Suprapubic skin (tissue), 4 donors: ENCODE measurements around the gene RPS18. TPM values are rescaled to one million over a fixed set of nuclear protein-coding genes. Genes with fewer than 3 reads are reported as not detected.
"Not testable (repeated sequence)": the region's sequence is repeated elsewhere in the genome, so short reads cannot be mapped to it uniquely, and the experiment has no call there.

ENCODE experiments used
- DNase-seq, 2 donors: peaks; one replicate each; pipeline ENCODE4 v3.0.0-alpha.2; 2019; ENCODE audit warnings: low spot score in 2 of 2
- H3K27ac ChIP-seq: fragments of 200-600 bp; sonication (generic); one replicate; pipeline ENCODE4 v1.5.1; 2019
- H3K27me3 ChIP-seq: fragments of 200-600 bp; sonication (generic); one replicate; pipeline ENCODE4 v1.5.1; 2019
- H3K36me3 ChIP-seq: fragments of 200-600 bp; sonication (generic); one replicate; pipeline ENCODE4 v1.5.1; 2019
- H3K4me1 ChIP-seq: fragments of 200-600 bp; sonication (generic); one replicate; pipeline ENCODE4 v1.5.1; 2019
- H3K4me3 ChIP-seq: fragments of 200-600 bp; sonication (generic); one replicate; pipeline ENCODE4 v1.5.1; 2019; ENCODE audit warnings: mild to moderate bottlenecking
- H3K9me3 ChIP-seq: fragments of 200-600 bp; sonication (generic); one replicate; pipeline ENCODE4 v1.5.1; 2019
- CTCF ChIP-seq, 2 donors: fragments of 200-600 bp in 1 of 2; fragments of 450-650 bp in 1 of 2; sonication (generic) in 1 of 2; IDR thresholded peaks; one replicate each; pipeline ENCODE4 v1.5.1; 2016 to 2019; ENCODE audit warnings: antibody characterized with exemption in 2 of 2, mild to moderate bottlenecking in 1 of 2, moderate library complexity in 1 of 2
- EP300 ChIP-seq: sonication (generic); formaldehyde crosslinking; IDR thresholded peaks from one replicate; pipeline ENCODE4 v1.6.1; 2017; ENCODE audit warnings: antibody characterized with exemption
- POLR2A ChIP-seq, 2 donors: fragments of 450-650 bp; IDR thresholded peaks; one replicate each; pipeline ENCODE4 v1.6.1; 2017; ENCODE audit warnings: antibody characterized with exemption in 2 of 2, mild to moderate bottlenecking in 2 of 2, moderate library complexity in 2 of 2
- POLR2AphosphoS5 ChIP-seq, 3 donors: sonication (generic); formaldehyde crosslinking; IDR thresholded peaks; one replicate each; pipeline ENCODE4 v1.6.1; 2017; ENCODE audit warnings: antibody characterized with exemption in 3 of 3
- WGBS: methylation state at CpG from one replicate; pipeline ENCODE4 v1.1.5; 2018; 5-methylcytosine and 5-hydroxymethylcytosine counted together
- total RNA-seq, 4 donors: library from RNA; depleted of rRNA; stranded (reverse); fragments of >200 nt; gene quantifications; one replicate each; pipeline ENCODE4 v1.1.0, GENCODE V29; 2016

Gene RPS18
- total RNA-seq, 4 donors from 2014 or later, result 2,261 to 4,381 (median 4,042) TPM

- no peak for DNase-seq
- no peak overlapping the region for H3K27ac ChIP-seq
- H3K27me3 ChIP-seq, result no peaks in the 10 kb centered on the region
- H3K36me3 ChIP-seq, result peaks cover 31% of the 10 kb centered on the region
- 89% methylated on average over 4 of the region's 4 CpGs for WGBS
- TF ChIP-seq POLR2AphosphoS5 (IDR thresholded peaks at IDR 0.05) (no peak), EP300 (no peak), CTCF (IDR thresholded peaks at IDR 0.05) (no peak), POLR2A (IDR thresholded peaks at IDR 0.05) (no peak)
- H3K9me3 ChIP-seq, result no peaks in the 10 kb centered on the region
- H3K4me1 ChIP-seq, result peaks cover 16% of the 10 kb centered on the region
- no peak overlapping the region for H3K4me3 ChIP-seq
These were observed 17.3 kb upstream of the RPS18 start for GRCh38 chr6:33254591-33254990.

- DNase-seq, result no peak
- Histone ChIP-seq H3K4me3 (no peak overlapping the region), H3K36me3 (peaks cover 50% of the 10 kb centered on the region), H3K9me3 (no peaks in the 10 kb centered on the region), H3K27ac (no peak overlapping the region), H3K27me3 (no peaks in the 10 kb centered on the region), H3K4me1 (no peaks in the 10 kb centered on the region)
- 95% methylated on average over 5 of the region's 5 CpGs for WGBS
- TF ChIP-seq CTCF (IDR thresholded peaks at IDR 0.05) (no peak), EP300 (no peak), POLR2AphosphoS5 (IDR thresholded peaks at IDR 0.05) (no peak), POLR2A (IDR thresholded peaks at IDR 0.05) (no peak)
These were observed 12.8 kb upstream of the RPS18 start for GRCh38 chr6:33259032-33259431.

GRCh38 chr6:33262490-33262889 is 9.4 kb upstream of the RPS18 start:
- 93% methylated on average over 3 of the region's 3 CpGs for WGBS
- not testable (repeated sequence) for H3K4me1 ChIP-seq, H3K27me3 ChIP-seq, DNase-seq, H3K4me3 ChIP-seq, H3K27ac ChIP-seq, H3K9me3 ChIP-seq
- H3K36me3 ChIP-seq, result peaks cover 76% of the 10 kb centered on the region

DNA sequence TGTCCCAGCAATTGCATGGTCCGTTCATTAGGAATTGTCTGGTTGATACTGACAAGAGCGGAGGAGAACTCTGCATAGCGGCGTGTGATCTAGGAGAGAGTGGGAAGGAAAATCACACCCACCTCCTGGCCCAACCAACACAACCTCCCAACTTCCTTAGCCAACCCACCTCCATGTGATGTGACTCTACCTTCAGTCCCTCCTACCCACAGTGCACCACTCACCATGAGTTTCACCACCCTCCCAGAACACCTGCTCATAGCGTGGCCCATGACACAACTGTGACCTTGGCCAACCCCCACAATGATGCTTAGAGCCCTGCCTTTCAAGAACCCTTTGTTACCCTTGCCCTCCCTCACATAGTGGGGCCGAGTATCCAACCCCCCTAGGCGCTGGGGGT is 7.9 kb upstream of the RPS18 start:
- no peaks in the 10 kb centered on the region for H3K9me3 ChIP-seq
- no peak for TF ChIP-seq POLR2A (IDR thresholded peaks at IDR 0.05)
- no peak for TF ChIP-seq EP300
- no peak for TF ChIP-seq CTCF (IDR thresholded peaks at IDR 0.05)
- TF ChIP-seq POLR2AphosphoS5 (IDR thresholded peaks at IDR 0.05), result no peak
- no peak for DNase-seq
- no peak overlapping the region for H3K4me3 ChIP-seq
- 92% methylated on average over 7 of the region's 7 CpGs for WGBS
- H3K27ac ChIP-seq, result no peak overlapping the region
- H3K4me1 ChIP-seq, result no peaks in the 10 kb centered on the region
- H3K36me3 ChIP-seq, result peaks cover 86% of the 10 kb centered on the region
- no peaks in the 10 kb centered on the region for H3K27me3 ChIP-seq

GRCh38 chr6:33271117-33271467 is 783 bp upstream of the RPS18 start:
- WGBS, result 0% methylated on average over 7 of the region's 7 CpGs
- Histone ChIP-seq H3K4me3 (peak overlapping the region; percentile 85), H3K27ac (peak overlapping the region; percentile 97), H3K9me3 (no peaks in the 10 kb centered on the region), H3K4me1 (peaks cover 52% of the 10 kb centered on the region), H3K27me3 (no peaks in the 10 kb centered on the region), H3K36me3 (peaks cover 61% of the 10 kb centered on the region)
- DNase-seq, result no peak
- TF ChIP-seq CTCF (IDR thresholded peaks at IDR 0.05), result no peak
- TF ChIP-seq POLR2A (IDR thresholded peaks at IDR 0.05), result no peak
- no peak for TF ChIP-seq POLR2AphosphoS5 (IDR thresholded peaks at IDR 0.05)
- no peak for TF ChIP-seq EP300
